ENCODE measurements around the gene XYLT2.

XYLT2 gene

GRCh38 chr17:50359998-50360461 lies 14.1 kb downstream of the XYLT2 start:
- no peak for TF ChIP-seq CTCF (IDR thresholded peaks at IDR 0.05; ENCODE audit: insufficient read depth, low read depth, low read length, missing control alignments)
- no peak for DNase-seq (ENCODE audit: low read depth)
- no peak overlapping the region for H3K4me3 ChIP-seq (ENCODE audit: low read depth, low read length)

- DNase-seq (ENCODE audit: low read depth) = no peak
- no peak for TF ChIP-seq CTCF (IDR thresholded peaks at IDR 0.05; ENCODE audit: insufficient read depth, low read depth, low read length, missing control alignments)
- H3K4me3 ChIP-seq (ENCODE audit: low read depth, low read length) = no peak overlapping the region
These were observed 14.7 kb downstream of the XYLT2 start for GRCh38 chr17:50360486-50361115.

- TF ChIP-seq CTCF (IDR thresholded peaks at IDR 0.05; ENCODE audit: insufficient read depth, low read depth, low read length, missing control alignments) = peak; percentile 77
- H3K4me3 ChIP-seq (ENCODE audit: low read depth, low read length) = no peak overlapping the region
- peak; percentile 82 for DNase-seq (ENCODE audit: low read depth)
These were observed 15.9 kb downstream of the XYLT2 start for GRCh38 chr17:50361561-50362480.

- no peak overlapping the region for H3K4me3 ChIP-seq (ENCODE audit: low read depth, low read length)
- no peak for TF ChIP-seq CTCF (IDR thresholded peaks at IDR 0.05; ENCODE audit: insufficient read depth, low read depth, low read length, missing control alignments)
- no peak for DNase-seq (ENCODE audit: low read depth)
These were observed 16.7 kb downstream of the XYLT2 start for GRCh38 chr17:50362661-50363060.

- TF ChIP-seq CTCF (IDR thresholded peaks at IDR 0.05; ENCODE audit: insufficient read depth, low read depth, low read length, missing control alignments) = no peak
- H3K4me3 ChIP-seq (ENCODE audit: low read depth, low read length) = no peak overlapping the region
- DNase-seq (ENCODE audit: low read depth) = no peak
These were observed 17.5 kb downstream of the XYLT2 start for GRCh38 chr17:50363217-50364060.

- no peak for DNase-seq (ENCODE audit: low read depth)
- no peak for TF ChIP-seq CTCF (IDR thresholded peaks at IDR 0.05; ENCODE audit: insufficient read depth, low read depth, low read length, missing control alignments)
- no peak overlapping the region for H3K4me3 ChIP-seq (ENCODE audit: low read depth, low read length)
These were observed 18.1 kb downstream of the XYLT2 start for GRCh38 chr17:50364061-50364458.

All from GM12865 (cell line).